ENCODE results near the gene LRMDA. TPM values are rescaled to one million over a fixed set of nuclear protein-coding genes. Genes with fewer than 3 reads are reported as not detected.

Gene LRMDA
- total RNA-seq (2013) = 32.8 TPM
- polyA plus RNA-seq (10 to 100 TPM; 39.8 to 59.6 (median 56.4) TPM), polyA minus RNA-seq (19.5 and 31.0 TPM in 2 replicates), total RNA-seq (4.2 to 24.1 (median 18.1) reads per million in 11 experiments)

DNA sequence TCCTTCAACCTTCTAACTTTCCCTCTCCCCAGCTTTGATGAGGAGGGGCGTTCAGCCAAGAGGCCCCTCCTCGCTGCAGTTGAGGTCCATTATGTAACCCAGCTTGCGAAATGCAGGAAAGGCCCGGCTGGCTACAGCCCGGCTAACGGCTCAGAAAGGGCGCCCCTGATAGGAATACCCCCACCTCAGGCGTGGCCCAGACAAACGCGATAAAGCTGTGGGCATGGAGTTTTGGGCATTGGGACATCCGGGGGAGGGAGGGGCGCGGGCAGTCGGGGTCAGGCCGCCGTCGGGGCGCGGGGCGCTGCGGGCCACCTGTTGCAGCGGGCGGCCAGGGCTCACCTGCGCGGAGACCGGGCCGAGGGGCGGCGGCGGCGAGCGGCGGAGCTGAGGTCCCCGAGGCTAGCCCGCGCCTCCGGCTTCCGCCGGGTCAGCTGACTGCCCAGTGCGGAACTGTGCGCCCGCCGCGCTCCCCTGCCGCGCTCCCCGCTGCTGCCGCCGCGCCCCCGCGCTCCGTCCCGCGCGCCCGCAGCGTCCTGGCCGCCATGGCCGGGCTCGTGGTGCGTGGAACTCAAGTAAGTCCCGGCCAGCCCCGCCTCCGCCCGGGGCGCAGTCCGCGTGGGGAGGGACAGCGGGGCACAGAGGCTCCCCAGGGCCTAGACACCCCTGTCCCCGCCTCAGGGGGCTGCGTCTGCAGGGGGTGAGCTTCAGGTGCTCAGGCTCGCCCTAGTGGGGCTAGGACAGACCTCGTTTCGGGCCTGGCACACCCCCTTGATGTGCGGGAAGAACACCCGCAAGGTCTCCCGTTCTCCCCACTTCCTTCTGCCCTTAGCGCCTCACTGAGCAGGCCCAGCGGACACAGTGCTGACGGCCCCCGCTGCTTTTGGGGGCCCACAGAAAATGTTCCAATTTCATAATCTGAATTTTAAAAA, at the start of gene LRMDA:
Gene LRMDA, plus strand, starts transcription at position 445 of the 932 bp plus-strand sequence.
- Histone ChIP-seq H3K27me3 (ENCODE audit: control insufficient read depth in 2 of 2, insufficient read depth in 2 of 2, low read length in 2 of 2) (no peaks in the 10 kb centered on the region), H3K9me3 (replicated peaks in 1 of 2; ENCODE audit: control insufficient read depth in 1 of 2, insufficient read depth in 1 of 2, low read length in 2 of 2) (no peaks in the 10 kb centered on the region), H4K20me1 (ENCODE audit: insufficient read depth, low read length) (peaks cover 26% of the 10 kb centered on the region), H3K4me3 (replicated peaks in 1 of 3; ENCODE audit: low read depth in 2 of 3, low read length in 3 of 3) (peak within 1 kb of the TSS; percentile 81 to 93 (median 87)), H3K79me2 (ENCODE audit: insufficient read depth, low read length) (peaks cover 52% of the 10 kb centered on the region), H3K9ac (ENCODE audit: insufficient read depth, low read length, poor library complexity, severe bottlenecking) (peak within 1 kb of the TSS; percentile 94), H2AFZ (ENCODE audit: insufficient read depth, low read depth, low read length, poor library complexity, severe bottlenecking) (peak within 1 kb of the TSS; percentile 96), H3K4me1 (ENCODE audit: control insufficient read depth in 1 of 2, insufficient read depth in 2 of 2, low read length in 2 of 2) (peaks cover 72 to 85% of the 10 kb centered on the region in 2 donors), H3K27ac (ENCODE audit: low read depth in 1 of 2, low read length in 2 of 2) (peak within 1 kb of the TSS; percentile 93 to 95), H3K36me3 (replicated peaks in 1 of 2; ENCODE audit: control insufficient read depth in 1 of 2, insufficient read depth in 2 of 2, low read length in 2 of 2) (peaks cover 0 to 7% of the 10 kb centered on the region in 2 donors), H3K4me2 (replicated peaks; ENCODE audit: extremely low read depth, low read length, poor library complexity, severe bottlenecking) (peak within 1 kb of the TSS; percentile 89)
- H3K4me1 Mint-ChIP-seq = peaks cover 81% of the 10 kb centered on the region
- WGBS (ENCODE audit: insufficient coverage) = under 1% methylated on average over 80 of the region's 82 CpGs
- peaks cover 1 to 5% of the 10 kb centered on the region in 2 donors for H3K36me3 Mint-ChIP-seq
- peak within 1 kb of the TSS; percentile 88 to 95 for H3K4me3 Mint-ChIP-seq
- intact Hi-C loops (cut with micrococcal nuclease) = no loop called here
- TF ChIP-seq, protein P1, sequence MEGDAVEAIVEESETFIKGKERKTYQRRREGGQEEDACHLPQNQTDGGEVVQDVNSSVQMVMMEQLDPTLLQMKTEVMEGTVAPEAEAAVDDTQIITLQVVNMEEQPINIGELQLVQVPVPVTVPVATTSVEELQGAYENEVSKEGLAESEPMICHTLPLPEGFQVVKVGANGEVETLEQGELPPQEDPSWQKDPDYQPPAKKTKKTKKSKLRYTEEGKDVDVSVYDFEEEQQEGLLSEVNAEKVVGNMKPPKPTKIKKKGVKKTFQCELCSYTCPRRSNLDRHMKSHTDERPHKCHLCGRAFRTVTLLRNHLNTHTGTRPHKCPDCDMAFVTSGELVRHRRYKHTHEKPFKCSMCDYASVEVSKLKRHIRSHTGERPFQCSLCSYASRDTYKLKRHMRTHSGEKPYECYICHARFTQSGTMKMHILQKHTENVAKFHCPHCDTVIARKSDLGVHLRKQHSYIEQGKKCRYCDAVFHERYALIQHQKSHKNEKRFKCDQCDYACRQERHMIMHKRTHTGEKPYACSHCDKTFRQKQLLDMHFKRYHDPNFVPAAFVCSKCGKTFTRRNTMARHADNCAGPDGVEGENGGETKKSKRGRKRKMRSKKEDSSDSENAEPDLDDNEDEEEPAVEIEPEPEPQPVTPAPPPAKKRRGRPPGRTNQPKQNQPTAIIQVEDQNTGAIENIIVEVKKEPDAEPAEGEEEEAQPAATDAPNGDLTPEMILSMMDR (IDR thresholded peaks at IDR 0.05) = no peak
- H3K9me3 Mint-ChIP-seq = no peaks in the 10 kb centered on the region
- peak; percentile 65 to 87 (median 70) for DNase-seq
- H3K27ac Mint-ChIP-seq = peak within 1 kb of the TSS; percentile 89 to 96 (median 93)
- H3K27me3 Mint-ChIP-seq (ENCODE audit: low read depth in 3 of 3) = no peaks in the 10 kb centered on the region

DNA sequence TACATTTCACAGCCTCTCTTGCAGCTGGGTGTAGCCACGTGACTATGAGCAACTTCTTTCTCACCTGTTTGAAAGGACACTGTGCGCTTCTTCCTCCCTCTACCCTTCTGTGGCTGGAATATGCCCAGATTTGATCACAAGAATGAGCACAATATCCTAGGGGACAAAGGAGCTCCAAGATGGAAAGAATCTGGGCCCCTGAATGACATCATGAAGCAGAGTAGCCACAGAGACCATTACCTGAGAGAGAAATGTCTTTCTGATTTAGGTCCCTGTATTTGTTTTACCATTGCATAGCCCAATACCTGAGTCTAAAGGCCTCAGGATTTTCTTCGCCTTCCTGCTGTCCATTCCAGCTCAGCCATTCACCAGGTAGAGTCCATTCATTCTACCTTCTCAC, 45.3 kb upstream of the LRMDA start:
- Mint-ChIP-seq H3K4me1 (peaks cover 8% of the 10 kb centered on the region), H3K27ac (no peak overlapping the region), H3K27me3 (ENCODE audit: low read depth in 3 of 3) (peaks cover 12 to 23% (median 12%) of the 10 kb centered on the region in 3 donors), H3K36me3 (no peaks in the 10 kb centered on the region), H3K9me3 (peaks cover 9 to 23% (median 10%) of the 10 kb centered on the region in 7 donors), H3K4me3 (no peak overlapping the region)
- no peak overlapping the region for H3K27ac ChIP-seq (ENCODE audit: low read depth in 1 of 2, low read length in 2 of 2)
- H2AFZ ChIP-seq (ENCODE audit: insufficient read depth, low read depth, low read length, poor library complexity, severe bottlenecking) = no peak overlapping the region
- no peaks in the 10 kb centered on the region for H3K36me3 ChIP-seq (replicated peaks in 1 of 2; ENCODE audit: control insufficient read depth in 1 of 2, insufficient read depth in 2 of 2, low read length in 2 of 2)
- no peak overlapping the region for H3K4me2 ChIP-seq (replicated peaks; ENCODE audit: extremely low read depth, low read length, poor library complexity, severe bottlenecking)
- intact Hi-C loops (cut with micrococcal nuclease) = no loop called here
- peaks cover 3 to 7% of the 10 kb centered on the region in 2 donors for H3K4me1 ChIP-seq (ENCODE audit: control insufficient read depth in 1 of 2, insufficient read depth in 2 of 2, low read length in 2 of 2)
- H3K9me3 ChIP-seq (replicated peaks in 1 of 2; ENCODE audit: control insufficient read depth in 1 of 2, insufficient read depth in 1 of 2, low read length in 2 of 2) = peaks cover 0 to 10% of the 10 kb centered on the region in 2 donors
- H4K20me1 ChIP-seq (ENCODE audit: insufficient read depth, low read length) = no peaks in the 10 kb centered on the region
- no peak for DNase-seq
- H3K27me3 ChIP-seq (ENCODE audit: control insufficient read depth in 2 of 2, insufficient read depth in 2 of 2, low read length in 2 of 2) = no peaks in the 10 kb centered on the region
- H3K79me2 ChIP-seq (ENCODE audit: insufficient read depth, low read length) = no peaks in the 10 kb centered on the region
- WGBS (ENCODE audit: insufficient coverage) = 97% methylated on average over 2 of the region's 3 CpGs
- TF ChIP-seq, protein P1 (IDR thresholded peaks at IDR 0.05) = no peak
- H3K9ac ChIP-seq (ENCODE audit: insufficient read depth, low read length, poor library complexity, severe bottlenecking) = no peak overlapping the region
- no peak overlapping the region for H3K4me3 ChIP-seq (replicated peaks in 1 of 3; ENCODE audit: low read depth in 2 of 3, low read length in 3 of 3)

All from CD14-positive monocyte (primary cell).